Smooth muscle cell (in vitro differentiated cells): ENCODE results near the gene FBXO34. TPM values are rescaled to one million over a fixed set of nuclear protein-coding genes. Genes with fewer than 3 reads are reported as not detected.

ENCODE experiments used
- DNase-seq: peaks from one replicate; lab custom pipeline; 2025; ENCODE audit not compliant: unreplicated experiment; lab: John Stamatoyannopoulos, UW
- H2AFZ ChIP-seq: fragments of 200-600 bp; sonication (generic); 2 replicates; pipeline ENCODE4 v1.6.0; 2016; ENCODE audit warnings: antibody characterized with exemption, low read depth, mild to moderate bottlenecking
- H3F3A ChIP-seq: fragments of 200-600 bp; sonication (generic); 2 replicates; pipeline ENCODE4 v1.6.0; 2017; ENCODE audit warnings: antibody characterized with exemption, low read depth
- H3K27ac ChIP-seq: fragments of 200-600 bp; sonication (generic); 2 replicates; pipeline ENCODE4 v1.5.1; 2016; ENCODE audit warnings: low read depth, mild to moderate bottlenecking
- H3K27me3 ChIP-seq: fragments of 200-600 bp; sonication (generic); 2 replicates; pipeline ENCODE4 v1.6.1; 2016; ENCODE audit warnings: low read depth, mild to moderate bottlenecking
- H3K36me3 ChIP-seq: fragments of 200-600 bp; sonication (generic); 2 replicates; pipeline ENCODE4 v1.5.1; 2016; ENCODE audit warnings: low read depth
- H3K4me1 ChIP-seq: fragments of 200-600 bp; sonication (generic); 2 replicates; pipeline ENCODE4 v1.5.1; 2016; ENCODE audit warnings: low read depth
- H3K4me2 ChIP-seq: fragments of 200-600 bp; sonication (generic); 2 replicates; pipeline ENCODE4 v1.6.0; 2016; ENCODE audit warnings: mild to moderate bottlenecking
- H3K4me3 ChIP-seq: fragments of 200-600 bp; sonication (generic); 2 replicates; pipeline ENCODE4 v1.5.1; 2016; ENCODE audit warnings: mild to moderate bottlenecking
- H3K79me2 ChIP-seq: fragments of 200-600 bp; sonication (generic); 2 replicates; pipeline ENCODE4 v1.6.0; 2016; ENCODE audit warnings: low read depth, mild to moderate bottlenecking
- H3K9ac ChIP-seq: fragments of 200-600 bp; sonication (generic); 2 replicates; pipeline ENCODE4 v1.6.0; 2016; ENCODE audit warnings: low read depth
- H3K9me3 ChIP-seq: fragments of 200-600 bp; sonication (generic); replicated peaks from 2 replicates; pipeline ENCODE4 v1.5.1; 2016; ENCODE audit warnings: low read depth
- H4K20me1 ChIP-seq: fragments of 200-600 bp; sonication (generic); 2 replicates; pipeline ENCODE4 v1.6.0; 2016; ENCODE audit warnings: low read depth
- WGBS: methylation state at CpG from one replicate; pipeline ENCODE4 v1.1.7; 2016; ENCODE audit warnings: low lambda C conversion rate; 5-methylcytosine and 5-hydroxymethylcytosine counted together
- polyA plus RNA-seq: library from polyadenylated mRNA; unstranded; fragments of >200 nt; fragmentation: Nextera tagmentation; extraction: Ambion mirVana; gene quantifications from 2 replicates; pipeline ENCODE4 v1.2.1, GENCODE V29; 2016
- total RNA-seq: library from RNA; depleted of rRNA; stranded (reverse); fragments of >200 nt; gene quantifications from 2 replicates; pipeline ENCODE4 v1.2.3, GENCODE V29; 2014
- TF ChIP-seq, protein P1 (sequence below): fragments of 200-600 bp; sonication (generic); IDR thresholded peaks from 2 replicates; pipeline ENCODE4 v1.5.1; 2017; ENCODE audit warnings: borderline replicate concordance, mild to moderate bottlenecking, antibody characterized with exemption; ENCODE audit not compliant: insufficient read depth, poor library complexity, severe bottlenecking

Gene FBXO34
- total and polyA plus RNA-seq, 2 experiments from 2014 or later, result 17.4 to 23.9 TPM

DNA sequence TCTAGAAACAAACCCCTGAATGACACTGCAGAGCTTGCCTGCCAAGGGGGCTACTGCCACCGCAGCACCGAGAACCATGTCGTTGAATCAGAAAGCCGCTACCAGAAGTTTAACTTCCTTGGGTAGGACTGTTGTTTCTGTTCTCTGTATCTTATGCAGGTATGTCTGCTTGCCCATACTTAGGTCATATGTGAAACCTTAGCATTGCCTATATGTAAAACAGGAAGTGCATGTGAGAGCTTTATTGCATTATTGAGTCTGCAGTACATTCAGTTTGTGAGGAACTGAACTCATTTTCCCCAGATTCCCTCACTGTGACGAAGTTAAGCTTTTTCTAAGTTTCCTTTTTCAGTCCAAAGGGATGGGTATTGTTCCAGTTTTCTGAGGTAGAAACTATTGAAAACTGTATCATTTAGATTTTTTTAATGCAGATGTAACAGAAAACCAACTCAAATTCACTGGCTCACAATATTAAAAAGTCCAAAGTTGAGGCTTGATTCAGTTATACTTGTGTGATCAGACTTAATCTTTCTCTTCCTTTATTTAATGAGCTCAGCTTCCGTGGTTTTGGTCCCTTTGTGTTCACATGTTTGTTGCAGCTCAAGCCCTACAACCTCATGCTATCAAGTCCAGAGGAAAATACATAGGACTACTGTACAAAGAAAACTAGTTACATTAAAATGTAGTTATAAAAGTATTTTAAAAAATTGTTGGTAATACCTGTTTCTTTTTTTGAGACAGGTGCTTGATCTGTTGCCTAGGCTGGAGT lies 6.9 kb downstream of the FBXO34 start:
- Histone ChIP-seq H3F3A (no peaks in the 10 kb centered on the region), H4K20me1 (peaks cover 99% of the 10 kb centered on the region), H2AFZ (no peak overlapping the region), H3K36me3 (no peaks in the 10 kb centered on the region), H3K4me3 (no peak overlapping the region), H3K27me3 (no peaks in the 10 kb centered on the region), H3K4me1 (peaks cover under 1% of the 10 kb centered on the region), H3K9me3 (no peaks in the 10 kb centered on the region), H3K79me2 (peaks cover 95% of the 10 kb centered on the region), H3K9ac (no peak overlapping the region), H3K4me2 (peak overlapping the region; percentile 22), H3K27ac (peak overlapping the region; percentile 2)
- TF ChIP-seq, protein P1, sequence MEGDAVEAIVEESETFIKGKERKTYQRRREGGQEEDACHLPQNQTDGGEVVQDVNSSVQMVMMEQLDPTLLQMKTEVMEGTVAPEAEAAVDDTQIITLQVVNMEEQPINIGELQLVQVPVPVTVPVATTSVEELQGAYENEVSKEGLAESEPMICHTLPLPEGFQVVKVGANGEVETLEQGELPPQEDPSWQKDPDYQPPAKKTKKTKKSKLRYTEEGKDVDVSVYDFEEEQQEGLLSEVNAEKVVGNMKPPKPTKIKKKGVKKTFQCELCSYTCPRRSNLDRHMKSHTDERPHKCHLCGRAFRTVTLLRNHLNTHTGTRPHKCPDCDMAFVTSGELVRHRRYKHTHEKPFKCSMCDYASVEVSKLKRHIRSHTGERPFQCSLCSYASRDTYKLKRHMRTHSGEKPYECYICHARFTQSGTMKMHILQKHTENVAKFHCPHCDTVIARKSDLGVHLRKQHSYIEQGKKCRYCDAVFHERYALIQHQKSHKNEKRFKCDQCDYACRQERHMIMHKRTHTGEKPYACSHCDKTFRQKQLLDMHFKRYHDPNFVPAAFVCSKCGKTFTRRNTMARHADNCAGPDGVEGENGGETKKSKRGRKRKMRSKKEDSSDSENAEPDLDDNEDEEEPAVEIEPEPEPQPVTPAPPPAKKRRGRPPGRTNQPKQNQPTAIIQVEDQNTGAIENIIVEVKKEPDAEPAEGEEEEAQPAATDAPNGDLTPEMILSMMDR, result no peak
- no peak for DNase-seq
- WGBS, result 72% methylated on average over 6 of the region's 6 CpGs

DNA sequence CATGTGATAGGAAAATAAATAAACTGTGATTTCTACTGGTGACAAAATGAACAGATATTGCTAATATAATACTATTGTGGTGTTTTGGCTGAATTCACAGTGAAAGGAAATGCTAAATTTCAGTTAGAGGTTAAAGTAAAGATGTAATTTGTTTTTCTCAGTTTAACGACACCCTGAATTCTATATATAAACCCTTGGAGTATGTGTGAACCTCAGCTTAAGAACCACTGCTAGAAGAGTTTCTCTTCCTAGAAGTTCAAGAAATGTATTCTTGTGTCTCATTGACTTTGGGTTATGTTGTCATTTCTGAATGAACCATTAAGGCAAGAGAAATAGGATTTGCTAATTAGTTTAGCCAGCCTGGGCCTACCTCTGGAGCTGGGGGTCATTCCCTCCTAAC lies 8.2 kb downstream of the FBXO34 start:
- Histone ChIP-seq H3K36me3 (no peaks in the 10 kb centered on the region), H3K4me1 (no peaks in the 10 kb centered on the region), H4K20me1 (peaks cover 99% of the 10 kb centered on the region), H3K4me2 (no peak overlapping the region), H3K79me2 (peaks cover 95% of the 10 kb centered on the region), H3F3A (no peaks in the 10 kb centered on the region), H2AFZ (no peak overlapping the region), H3K4me3 (no peak overlapping the region), H3K9me3 (no peaks in the 10 kb centered on the region), H3K9ac (no peak overlapping the region), H3K27me3 (no peaks in the 10 kb centered on the region), H3K27ac (no peak overlapping the region)
- 100% methylated on average over 1 of the region's 1 CpG for WGBS
- TF ChIP-seq, protein P1, result no peak
- DNase-seq, result no peak

DNA sequence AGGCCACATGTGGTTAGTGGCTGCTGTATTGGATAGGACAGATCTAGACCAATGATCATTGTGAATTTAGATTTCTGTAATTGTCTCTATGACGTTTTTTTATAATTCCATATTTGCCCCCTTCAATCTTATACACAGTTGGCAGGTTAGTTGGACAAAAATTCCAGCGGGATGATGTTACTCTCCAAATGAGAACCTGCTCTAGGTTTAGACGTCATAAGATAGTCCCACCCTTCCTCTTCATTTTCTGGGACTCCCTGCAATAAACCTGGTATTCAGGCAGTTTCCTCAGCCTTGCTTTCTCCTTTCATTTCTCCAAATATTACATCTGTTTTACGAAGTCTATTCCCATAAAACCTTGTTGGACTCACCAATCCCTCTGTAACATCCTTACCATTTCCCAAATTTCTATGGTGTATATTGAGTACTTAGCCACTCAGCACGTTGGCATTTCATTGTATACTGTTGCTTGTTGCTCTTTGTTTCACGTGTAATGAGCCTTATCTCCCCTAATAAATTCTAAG lies 10.2 kb downstream of the FBXO34 start:
- Histone ChIP-seq H3K4me1 (no peaks in the 10 kb centered on the region), H3F3A (no peaks in the 10 kb centered on the region), H3K4me3 (no peak overlapping the region), H3K79me2 (peaks cover 98% of the 10 kb centered on the region), H3K4me2 (no peak overlapping the region), H4K20me1 (peaks cover 99% of the 10 kb centered on the region), H3K27ac (no peak overlapping the region), H2AFZ (no peak overlapping the region), H3K9me3 (no peaks in the 10 kb centered on the region), H3K9ac (no peak overlapping the region), H3K27me3 (no peaks in the 10 kb centered on the region), H3K36me3 (no peaks in the 10 kb centered on the region)
- DNase-seq, result no peak
- TF ChIP-seq, protein P1, result no peak
- WGBS, result 76% methylated on average over 6 of the region's 6 CpGs
